Pancreas (tissue), 10 donors: ENCODE results near the gene HAGHL. TPM values are rescaled to one million over a fixed set of nuclear protein-coding genes. Genes with fewer than 3 reads are reported as not detected.

Experiments used
- ATAC-seq, 4 donors: fragments of 200-7000 bp; cut with Tn5 transposase; one replicate each; pipeline versions ENCODE4 v1.8.0 to v1.9.1; 2020; ENCODE audit warnings: mild to moderate bottlenecking in 4 of 4, moderate library complexity in 4 of 4
- DNase-seq, 6 donors: peaks; one replicate each; pipeline ENCODE4 v3.0.0-alpha.2; 2020
- FAIRE-seq: peaks from 2 replicates; lab custom pipeline; 2012; peaks lifted over from hg19 to GRCh38; lab: Jason Lieb, UNC
- H3K27ac ChIP-seq, 4 donors: fragments of 200-600 bp; sonication (generic); 1 replicate in 3 of 4; 2 replicates in 1 of 4; pipeline versions ENCODE4 v1.5.0 to v1.8.0; 2020
- H3K27me3 ChIP-seq, 4 donors: fragments of 200-600 bp; one replicate each; pipeline ENCODE4 v1.8.0; 2021
- H3K36me3 ChIP-seq, 3 donors: fragments of 200-600 bp; sonication (generic) in 1 of 3; one replicate each; pipeline versions ENCODE4 v1.5.0 to v1.8.0; 2020 to 2021
- H3K4me1 ChIP-seq, 3 donors: fragments of 200-600 bp; one replicate each; pipeline ENCODE4 v1.8.0; 2021
- H3K4me3 ChIP-seq, 4 donors: fragments of 200-600 bp; sonication (generic) in 2 of 4; one replicate each; pipeline versions ENCODE4 v1.5.0 to v1.8.0; 2020 to 2021
- H3K9me3 ChIP-seq, 4 donors: fragments of 200-600 bp; one replicate each; pipeline ENCODE4 v1.8.0; 2021
- WGBS, 2 donors: extraction: QIAGEN DNeasy Blood & Tissue Kit; methylation state at CpG; one replicate each; pipeline ENCODE4 v1.1.7; 2013; 5-methylcytosine and 5-hydroxymethylcytosine counted together
- intact Hi-C, 3 donors: fragments of 100-400 bp; cut with DNase I; formaldehyde crosslinking; loops; one replicate each; pipeline versions ENCODE4 v1.11.1 to v1.14.2; 2022
- polyA plus RNA-seq, 2 donors: library from polyadenylated mRNA; stranded (reverse); fragments of 200-250 nt; gene quantifications; one replicate each; pipeline ENCODE4 v1.2.3, GENCODE V29; 2013
- total RNA-seq, 6 donors: library from RNA; stranded (reverse); fragmentation: NEBNext Ultra II Directional in 4 of 6; extraction: Animal tissue kit (Norgen Biotek cat#: 25700) in 4 of 6; gene quantifications; one replicate each; pipeline versions ENCODE4 v1.2.1 to v1.2.4, GENCODE V29; 2021 to 2023
- TF ChIP-seq, protein P1 (sequence below), 4 donors: fragments of 200-600 bp; sonication (generic) in 3 of 4; IDR thresholded peaks; one replicate each; pipeline versions ENCODE4 v1.5.0 to v1.8.0; 2021; ENCODE audit warnings: antibody characterized with exemption in 4 of 4
- donor health status: healthy with polysubstance abuse.
- donor health status: DM: no; HTN: no; CAD: no; lungs with moderate emphysema.
- donor health status: DM: no; HTN: no; CAD: no.
- donor health status: control.
- donor health status: control.
- donor health status: Bipolar disorder and iron deficiency.
- donor health status: DM: yes; HTN: yes; CAD: no.
- donor health status: DM: no; HTN: no; CAD: no.
- donor health status: DM: no; HTN: no; CAD: no.
- donor health status: DM: yes; HTN: yes; CAD: no.

HAGHL gene
- total and polyA plus RNA-seq, 8 donors = 0.47 to 17.5 (median 1.6) TPM

- 31 to 34% methylated on average over 14 of the region's 14 CpGs for WGBS, 2 donors
- no peak for FAIRE-seq
- DNase-seq = no peak
- Histone ChIP-seq H3K4me1 (no peaks in the 10 kb centered on the region), H3K4me3 (no peak overlapping the region), H3K36me3 (no peaks in the 10 kb centered on the region), H3K27ac (no peak overlapping the region), H3K27me3 (peaks cover 0 to 35% (median 4%) of the 10 kb centered on the region in 4 donors), H3K9me3 (no peaks in the 10 kb centered on the region)
- TF ChIP-seq, protein P1, sequence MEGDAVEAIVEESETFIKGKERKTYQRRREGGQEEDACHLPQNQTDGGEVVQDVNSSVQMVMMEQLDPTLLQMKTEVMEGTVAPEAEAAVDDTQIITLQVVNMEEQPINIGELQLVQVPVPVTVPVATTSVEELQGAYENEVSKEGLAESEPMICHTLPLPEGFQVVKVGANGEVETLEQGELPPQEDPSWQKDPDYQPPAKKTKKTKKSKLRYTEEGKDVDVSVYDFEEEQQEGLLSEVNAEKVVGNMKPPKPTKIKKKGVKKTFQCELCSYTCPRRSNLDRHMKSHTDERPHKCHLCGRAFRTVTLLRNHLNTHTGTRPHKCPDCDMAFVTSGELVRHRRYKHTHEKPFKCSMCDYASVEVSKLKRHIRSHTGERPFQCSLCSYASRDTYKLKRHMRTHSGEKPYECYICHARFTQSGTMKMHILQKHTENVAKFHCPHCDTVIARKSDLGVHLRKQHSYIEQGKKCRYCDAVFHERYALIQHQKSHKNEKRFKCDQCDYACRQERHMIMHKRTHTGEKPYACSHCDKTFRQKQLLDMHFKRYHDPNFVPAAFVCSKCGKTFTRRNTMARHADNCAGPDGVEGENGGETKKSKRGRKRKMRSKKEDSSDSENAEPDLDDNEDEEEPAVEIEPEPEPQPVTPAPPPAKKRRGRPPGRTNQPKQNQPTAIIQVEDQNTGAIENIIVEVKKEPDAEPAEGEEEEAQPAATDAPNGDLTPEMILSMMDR (IDR thresholded peaks at IDR 0.05) = no peak
- intact Hi-C loops = loop anchor here in 1 of 3 donors (10.0 kb wide), 1 partner anchor 78 kb away; the partner anchor contains the start of genes CHTF18 and RPUSD1
- peak in 1 of 4 donors; percentile 6 for ATAC-seq
Measured at GRCh38 chr16:707062-707538, 19.8 kb upstream of the HAGHL start.

- no peak for DNase-seq
- Histone ChIP-seq H3K36me3 (no peaks in the 10 kb centered on the region), H3K27ac (no peak overlapping the region), H3K4me3 (no peak overlapping the region), H3K27me3 (peaks cover 0 to 31% (median 3%) of the 10 kb centered on the region in 4 donors), H3K9me3 (no peaks in the 10 kb centered on the region), H3K4me1 (no peaks in the 10 kb centered on the region)
- intact Hi-C loops = loop anchor here in 1 of 3 donors (10.0 kb wide), 1 partner anchor 77 kb away; the partner anchor contains the start of genes CHTF18 and RPUSD1
- ATAC-seq = no peak
- TF ChIP-seq, protein P1 (IDR thresholded peaks at IDR 0.05) = no peak
- WGBS, 2 donors = 32 to 42% methylated on average over 3 of the region's 3 CpGs
- no peak for FAIRE-seq
Measured at GRCh38 chr16:708019-708418, 18.9 kb upstream of the HAGHL start.

DNA sequence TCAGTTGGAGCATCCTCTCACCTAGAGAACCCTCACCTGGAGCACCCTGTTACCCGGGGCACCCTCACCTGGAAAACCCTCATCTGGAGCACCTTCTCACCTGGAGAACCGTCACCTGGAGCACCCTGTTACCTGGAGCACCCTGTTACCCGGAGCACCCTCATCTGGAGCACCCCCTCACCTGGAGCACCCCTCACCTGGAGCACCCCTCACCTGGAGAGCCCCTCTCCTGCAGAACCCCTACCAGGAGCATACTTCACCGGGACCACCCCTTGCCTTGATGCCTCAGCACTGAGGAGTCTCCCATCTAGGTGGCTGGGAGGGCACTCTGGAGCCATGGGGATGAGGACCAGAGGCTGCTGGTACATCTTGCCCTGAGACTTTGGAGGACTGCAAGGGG lies 17.9 kb upstream of the HAGHL start:
- FAIRE-seq = no peak
- 47 to 72% methylated on average over 4 of the region's 4 CpGs for WGBS, 2 donors
- DNase-seq = no peak
- no peak for ATAC-seq
- no peaks in the 10 kb centered on the region for H3K4me1 ChIP-seq
- intact Hi-C loops = loop anchor here in 1 of 3 donors (10.0 kb wide), 1 partner anchor 76 kb away; the partner anchor contains the start of genes CHTF18 and RPUSD1
- peaks cover 0 to 24% (median 3%) of the 10 kb centered on the region in 4 donors for H3K27me3 ChIP-seq
- H3K27ac ChIP-seq = no peak overlapping the region
- H3K4me3 ChIP-seq = no peak overlapping the region
- no peaks in the 10 kb centered on the region for H3K9me3 ChIP-seq
- TF ChIP-seq, protein P1 (IDR thresholded peaks at IDR 0.05) = no peak
- H3K36me3 ChIP-seq = no peaks in the 10 kb centered on the region

DNA sequence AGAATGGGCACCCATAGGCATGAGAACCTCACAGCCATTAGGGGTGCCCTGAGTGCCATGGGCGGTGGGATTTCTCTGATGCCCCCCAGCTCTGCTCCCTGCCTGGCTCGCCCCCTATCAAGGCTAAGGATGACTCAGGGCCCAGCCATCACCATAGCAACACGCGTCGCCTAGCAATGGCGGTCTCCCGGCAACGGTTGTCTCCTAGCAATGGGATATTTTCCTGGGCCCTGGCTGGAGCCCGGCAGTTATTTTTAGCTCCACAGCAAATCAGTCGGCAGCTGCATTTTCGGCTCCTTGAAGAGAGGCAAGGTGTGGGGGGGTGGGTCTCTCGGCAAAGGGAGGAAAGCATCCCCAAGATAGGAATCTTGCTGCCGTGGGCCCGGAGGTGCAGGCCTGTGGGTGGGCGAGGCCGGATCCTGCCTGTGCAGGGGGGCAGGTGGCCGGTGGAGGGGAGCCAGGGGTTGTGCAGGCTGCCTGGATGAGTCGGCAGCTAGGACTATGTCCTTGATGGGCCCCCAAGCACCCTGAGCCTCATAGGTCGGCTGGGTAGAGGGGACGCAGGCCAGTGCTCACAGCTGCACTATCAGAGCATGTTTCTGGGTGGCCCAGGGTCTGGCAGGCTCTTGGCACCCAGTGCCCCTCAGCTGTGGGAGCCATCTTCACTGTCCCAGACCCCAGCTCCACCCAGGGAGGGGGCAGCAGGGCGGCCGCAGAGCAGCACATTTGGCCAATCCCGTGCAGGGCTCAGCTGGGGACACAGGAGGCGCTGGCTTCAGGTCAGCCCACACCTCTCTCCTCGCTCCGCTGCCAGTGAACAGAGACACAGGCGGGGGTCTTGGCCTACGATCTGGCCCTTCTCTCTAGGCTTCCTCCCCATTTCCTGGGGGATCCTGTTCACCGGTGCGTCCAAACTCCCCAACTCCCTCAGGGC lies 17.1 kb upstream of the HAGHL start:
- TF ChIP-seq, protein P1 (IDR thresholded peaks at IDR 0.05) = no peak
- Histone ChIP-seq H3K36me3 (no peaks in the 10 kb centered on the region), H3K27me3 (peaks cover 0 to 19% (median under 1%) of the 10 kb centered on the region in 4 donors), H3K4me3 (no peak overlapping the region), H3K4me1 (peaks cover 0 to 4% (median 0%) of the 10 kb centered on the region in 3 donors), H3K9me3 (no peaks in the 10 kb centered on the region), H3K27ac (no peak overlapping the region)
- peak in 3 of 4 donors; percentile 3 to 45 (median 28) for ATAC-seq
- no peak for FAIRE-seq
- DNase-seq = peak in 1 of 6 donors; percentile 50
- WGBS, 2 donors = 17 to 24% methylated on average over 30 of the region's 30 CpGs
- intact Hi-C loops = loop anchor here in 2 of 3 donors (5.0 to 10.0 kb wide), 3 partner anchors 75 to 347 kb away; partner anchors contain the start of genes CHTF18 (in 1 of the 2) and RPUSD1 (in 1 of the 2)
